Right lobe of liver (tissue), 6 donors: ENCODE measurements around the gene RSRC1. TPM values are rescaled to one million over a fixed set of nuclear protein-coding genes. Genes with fewer than 3 reads are reported as not detected.

ENCODE experiments used
- ATAC-seq, 4 donors: fragments of 200-7000 bp; cut with Tn5 transposase; one replicate each; pipeline ENCODE4 v1.9.1; 2020; ENCODE audit warnings: mild to moderate bottlenecking in 4 of 4, moderate library complexity in 4 of 4
- DNase-seq, 3 donors: peaks; one replicate each; pipeline ENCODE4 v3.0.0-alpha.2; 2020
- H3K27ac ChIP-seq, 3 donors: fragments of 200-600 bp; one replicate each; pipeline ENCODE4 v1.8.0; 2022
- H3K27me3 ChIP-seq, 2 donors: fragments of 200-600 bp; one replicate each; pipeline ENCODE4 v1.8.0; 2022
- H3K36me3 ChIP-seq, 4 donors: fragments of 200-600 bp; sonication (generic) in 1 of 4; one replicate each; pipeline versions ENCODE4 v1.5.1 to v1.8.0; 2017 to 2022; ENCODE audit warnings: control low read depth in 1 of 4
- H3K4me1 ChIP-seq, 4 donors: fragments of 200-600 bp; sonication (generic) in 1 of 4; one replicate each; pipeline versions ENCODE4 v1.5.1 to v1.8.0; 2017 to 2022; ENCODE audit warnings: control low read depth in 1 of 4
- H3K4me3 ChIP-seq, 3 donors: fragments of 200-600 bp; one replicate each; pipeline ENCODE4 v1.8.0; 2022
- H3K9me3 ChIP-seq, 4 donors: fragments of 200-600 bp; sonication (generic) in 1 of 4; one replicate each; pipeline versions ENCODE4 v1.5.1 to v1.8.0; 2017 to 2022; ENCODE audit warnings: control low read depth in 1 of 4
- CTCF ChIP-seq, 4 donors: fragments of 200-600 bp in 3 of 4; fragments of 450-650 bp in 1 of 4; IDR thresholded peaks; one replicate each; pipeline versions ENCODE4 v1.5.1 to v1.8.0; 2016 to 2022; ENCODE audit warnings: antibody characterized with exemption in 4 of 4, mild to moderate bottlenecking in 2 of 4
- POLR2A ChIP-seq: fragments of 450-650 bp; IDR thresholded peaks from one replicate; pipeline ENCODE4 v1.6.1; 2017; ENCODE audit warnings: antibody characterized with exemption, mild to moderate bottlenecking
- WGBS: methylation state at CpG from one replicate; pipeline ENCODE4 v1.1.6; 2018; ENCODE audit warnings: low coverage, low lambda C conversion rate; ENCODE audit not compliant: insufficient coverage; ENCODE audit errors: missing lambda C conversion rate; 5-methylcytosine and 5-hydroxymethylcytosine counted together
- intact Hi-C, 2 donors: fragments of 100-400 bp; cut with DNase I; formaldehyde crosslinking; loops; one replicate each; pipeline versions ENCODE4 v1.11.2 to v1.14.1; 2022
- total RNA-seq, 6 experiments: library from RNA; depleted of rRNA in 2 of 6; stranded (reverse); fragments of >200 nt in 2 of 6; fragmentation: NEBNext Ultra II Directional in 3 of 6; extraction: Animal tissue kit (Norgen Biotek cat#: 25700) in 3 of 6; gene quantifications; one replicate each; pipeline versions ENCODE4 v1.1.0 to v1.2.4, GENCODE V29; 2016 to 2023
- donor health status: DM: no; HTN: yes; CAD: no.
- donor health status: DM: no; HTN: no; CAD: no.
- donor health status: DM: no; HTN: no; CAD: no.
- donor health status: DM: no; HTN: yes; CAD: no.
- donor health status: DM: no; HTN: yes; CAD: no.

RSRC1 gene
- total RNA-seq, 6 experiments from 2014 or later, result 10.8 to 22.1 (median 11.7) TPM

- DNase-seq (no peak), ATAC-seq (no peak)
- no peaks in the 10 kb centered on the region for H3K9me3 ChIP-seq
- H3K27me3 ChIP-seq, result no peaks in the 10 kb centered on the region
- 67% methylated on average over 3 of the region's 6 CpGs for WGBS
- no peaks in the 10 kb centered on the region for H3K4me1 ChIP-seq
- H3K27ac ChIP-seq, result no peak overlapping the region
- TF ChIP-seq POLR2A (no peak), CTCF (IDR thresholded peaks at IDR 0.05) (no peak)
- no peak overlapping the region for H3K4me3 ChIP-seq
- H3K36me3 ChIP-seq, result no peaks in the 10 kb centered on the region
- intact Hi-C loops, result no loop called here
Observed at GRCh38 chr3:158359339-158359738, 249.4 kb downstream of the RSRC1 start.

GRCh38 chr3:158360756-158361448, 251.0 kb downstream of the RSRC1 start:
- Histone ChIP-seq H3K27ac (no peak overlapping the region), H3K36me3 (no peaks in the 10 kb centered on the region), H3K4me3 (no peak overlapping the region), H3K4me1 (no peaks in the 10 kb centered on the region), H3K9me3 (no peaks in the 10 kb centered on the region), H3K27me3 (no peaks in the 10 kb centered on the region)
- no peak for TF ChIP-seq POLR2A
- TF ChIP-seq CTCF (IDR thresholded peaks at IDR 0.05), result no peak
- no CpG with 5 or more reads among the region's 11 CpGs for WGBS
- ATAC-seq (peak in 1 of 4 donors; percentile 37), DNase-seq (no peak)
- intact Hi-C loops, result no loop called here

- no peak overlapping the region for H3K4me3 ChIP-seq
- no peaks in the 10 kb centered on the region for H3K9me3 ChIP-seq
- no peaks in the 10 kb centered on the region for H3K36me3 ChIP-seq
- TF ChIP-seq POLR2A, result no peak
- TF ChIP-seq CTCF (IDR thresholded peaks at IDR 0.05), result no peak
- intact Hi-C loops, result no loop called here
- ATAC-seq (no peak), DNase-seq (no peak)
- WGBS, result 60% methylated on average over 1 of the region's 2 CpGs
- H3K4me1 ChIP-seq, result no peaks in the 10 kb centered on the region
- no peak overlapping the region for H3K27ac ChIP-seq
- no peaks in the 10 kb centered on the region for H3K27me3 ChIP-seq
Observed at GRCh38 chr3:158368271-158368670, 258.4 kb downstream of the RSRC1 start.

GRCh38 chr3:158369279-158369678, 259.4 kb downstream of the RSRC1 start:
- H3K4me3 ChIP-seq, result no peak overlapping the region
- 100% methylated on average over 1 of the region's 1 CpG for WGBS
- TF ChIP-seq POLR2A (no peak), CTCF (IDR thresholded peaks at IDR 0.05) (no peak)
- no peaks in the 10 kb centered on the region for H3K36me3 ChIP-seq
- intact Hi-C loops, result no loop called here
- H3K9me3 ChIP-seq, result no peaks in the 10 kb centered on the region
- no peaks in the 10 kb centered on the region for H3K27me3 ChIP-seq
- ATAC-seq, result no peak
- no peaks in the 10 kb centered on the region for H3K4me1 ChIP-seq
- no peak overlapping the region for H3K27ac ChIP-seq
- no peak for DNase-seq
